Neural progenitor cell (in vitro differentiated cells): Measurements from ENCODE around the gene HDAC2. TPM values are rescaled to one million over a fixed set of nuclear protein-coding genes. Genes with fewer than 3 reads are reported as not detected.

ENCODE experiments used
- DNase-seq: peaks from one replicate; pipeline ENCODE4 v3.0.0-alpha.2; 2016; ENCODE audit warnings: low spot score
- H2AFZ ChIP-seq: fragments of 200-600 bp; sonication (generic); replicated peaks from 2 replicates; pipeline ENCODE4 v1.6.1; 2016; ENCODE audit warnings: antibody characterized with exemption
- H3F3A ChIP-seq: fragments of 200-600 bp; sonication (generic); 2 replicates; pipeline ENCODE4 v1.6.1; 2016; ENCODE audit warnings: antibody characterized with exemption, low read depth
- H3K27ac ChIP-seq: fragments of 200-600 bp; sonication (generic); 2 replicates; pipeline ENCODE4 v1.5.1; 2016; ENCODE audit warnings: mild to moderate bottlenecking
- H3K27me3 ChIP-seq: fragments of 200-600 bp; sonication (generic); 2 replicates; pipeline ENCODE4 v1.6.1; 2016; ENCODE audit warnings: mild to moderate bottlenecking, moderate library complexity
- H3K36me3 ChIP-seq: fragments of 200-600 bp; sonication (generic); 2 replicates; pipeline ENCODE4 v1.5.1; 2016
- H3K4me1 ChIP-seq: fragments of 200-600 bp; sonication (generic); 2 replicates; pipeline ENCODE4 v1.6.1; 2016; ENCODE audit warnings: mixed run types
- H3K4me2 ChIP-seq: fragments of 200-600 bp; sonication (generic); 2 replicates; pipeline ENCODE4 v1.6.1; 2016
- H3K4me3 ChIP-seq: fragments of 200-600 bp; sonication (generic); 2 replicates; pipeline ENCODE4 v1.5.1; 2016
- H3K79me2 ChIP-seq: fragments of 200-600 bp; sonication (generic); 2 replicates; pipeline ENCODE4 v1.6.1; 2016; ENCODE audit warnings: low read depth
- H3K9ac ChIP-seq: fragments of 200-600 bp; sonication (generic); 2 replicates; pipeline ENCODE4 v1.6.1; 2016
- H3K9me3 ChIP-seq: fragments of 200-600 bp; sonication (generic); 2 replicates; pipeline ENCODE4 v1.5.1; 2016; ENCODE audit warnings: low read depth
- H4K20me1 ChIP-seq: fragments of 200-600 bp; sonication (generic); 2 replicates; pipeline ENCODE4 v1.6.1; 2016; ENCODE audit warnings: low read depth
- H3K27ac Mint-ChIP-seq: 3 replicates; pipeline ENCODE4 v1.8.0; 2021; ENCODE audit warnings: mixed read lengths
- H3K27me3 Mint-ChIP-seq: 2 replicates; pipeline ENCODE4 v1.8.0; 2022; ENCODE audit warnings: low read depth, mild to moderate bottlenecking, inconsistent platforms, moderate library complexity, mixed read lengths; ENCODE audit not compliant: insufficient read depth
- H3K36me3 Mint-ChIP-seq: 3 replicates; pipeline ENCODE4 v1.8.0; 2021; ENCODE audit warnings: mixed read lengths
- H3K4me1 Mint-ChIP-seq: 3 replicates; pipeline ENCODE4 v1.8.0; 2021; ENCODE audit warnings: mixed read lengths
- H3K4me3 Mint-ChIP-seq: 3 replicates; pipeline ENCODE4 v1.8.0; 2021; ENCODE audit warnings: mild to moderate bottlenecking, moderate library complexity, mixed read lengths
- H3K9me3 Mint-ChIP-seq: 3 replicates; pipeline ENCODE4 v1.8.0; 2020; ENCODE audit warnings: mixed read lengths
- EZH2 ChIP-seq: fragments of 200-600 bp; sonication (generic); IDR thresholded peaks from 2 replicates; pipeline ENCODE4 v1.6.1; 2017; ENCODE audit warnings: antibody characterized with exemption, mild to moderate bottlenecking, moderate library complexity
- EZH2phosphoT487 ChIP-seq: fragments of 200-600 bp; sonication (generic); IDR thresholded peaks from 2 replicates; pipeline ENCODE4 v1.6.1; 2017; ENCODE audit warnings: antibody characterized with exemption
- total RNA-seq: library from RNA; depleted of rRNA; stranded (reverse); fragments of >200 nt; gene quantifications from 2 replicates; pipeline ENCODE4 v1.2.3, GENCODE V29; 2015; ENCODE audit warnings: low replicate concordance
- TF ChIP-seq, protein P1 (sequence below): fragments of 200-600 bp; sonication (generic); IDR thresholded peaks from 2 replicates; pipeline ENCODE4 v1.5.1; 2017; ENCODE audit warnings: antibody characterized with exemption, mild to moderate bottlenecking

HDAC2 gene
- total RNA-seq, 1 donor from 2014 or later: 429 TPM

DNA sequence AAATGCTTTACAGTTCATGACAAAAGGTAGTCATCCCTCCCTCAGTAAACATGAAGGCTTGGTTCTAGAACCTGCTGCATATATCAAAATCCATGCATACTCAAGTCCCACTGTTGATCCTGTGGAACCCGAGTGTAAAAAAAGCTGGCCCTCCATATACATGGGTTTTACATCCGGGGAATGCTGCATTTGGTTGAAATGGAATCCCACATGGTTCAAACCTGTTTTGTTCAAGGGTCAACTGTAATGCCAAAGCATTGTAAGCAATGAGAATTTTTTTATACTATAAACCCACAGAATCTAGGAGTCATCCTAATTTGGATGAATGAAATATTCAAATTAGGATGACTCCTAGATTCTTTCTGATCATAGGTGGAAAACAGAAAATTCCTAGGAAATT lies 5.9 kb upstream of the HDAC2 start:
- Histone ChIP-seq H3K9ac (no peak overlapping the region), H3K4me1 (no peaks in the 10 kb centered on the region), H3K27ac (no peak overlapping the region), H3F3A (peaks cover 3% of the 10 kb centered on the region), H3K4me3 (no peak overlapping the region), H3K79me2 (peaks cover 7% of the 10 kb centered on the region), H3K4me2 (no peak overlapping the region), H2AFZ (no peak overlapping the region), H3K36me3 (no peaks in the 10 kb centered on the region), H4K20me1 (no peaks in the 10 kb centered on the region), H3K27me3 (no peaks in the 10 kb centered on the region), H3K9me3 (no peaks in the 10 kb centered on the region)
- Mint-ChIP-seq H3K27ac (no peak overlapping the region), H3K27me3 (peaks cover 7% of the 10 kb centered on the region), H3K36me3 (no peaks in the 10 kb centered on the region), H3K9me3 (peaks cover 2% of the 10 kb centered on the region), H3K4me1 (peaks cover 6% of the 10 kb centered on the region), H3K4me3 (no peak overlapping the region)
- DNase-seq: no peak
- TF ChIP-seq, protein P1, sequence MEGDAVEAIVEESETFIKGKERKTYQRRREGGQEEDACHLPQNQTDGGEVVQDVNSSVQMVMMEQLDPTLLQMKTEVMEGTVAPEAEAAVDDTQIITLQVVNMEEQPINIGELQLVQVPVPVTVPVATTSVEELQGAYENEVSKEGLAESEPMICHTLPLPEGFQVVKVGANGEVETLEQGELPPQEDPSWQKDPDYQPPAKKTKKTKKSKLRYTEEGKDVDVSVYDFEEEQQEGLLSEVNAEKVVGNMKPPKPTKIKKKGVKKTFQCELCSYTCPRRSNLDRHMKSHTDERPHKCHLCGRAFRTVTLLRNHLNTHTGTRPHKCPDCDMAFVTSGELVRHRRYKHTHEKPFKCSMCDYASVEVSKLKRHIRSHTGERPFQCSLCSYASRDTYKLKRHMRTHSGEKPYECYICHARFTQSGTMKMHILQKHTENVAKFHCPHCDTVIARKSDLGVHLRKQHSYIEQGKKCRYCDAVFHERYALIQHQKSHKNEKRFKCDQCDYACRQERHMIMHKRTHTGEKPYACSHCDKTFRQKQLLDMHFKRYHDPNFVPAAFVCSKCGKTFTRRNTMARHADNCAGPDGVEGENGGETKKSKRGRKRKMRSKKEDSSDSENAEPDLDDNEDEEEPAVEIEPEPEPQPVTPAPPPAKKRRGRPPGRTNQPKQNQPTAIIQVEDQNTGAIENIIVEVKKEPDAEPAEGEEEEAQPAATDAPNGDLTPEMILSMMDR: no peak
- TF ChIP-seq EZH2phosphoT487: no peak
- no peak for TF ChIP-seq EZH2

DNA sequence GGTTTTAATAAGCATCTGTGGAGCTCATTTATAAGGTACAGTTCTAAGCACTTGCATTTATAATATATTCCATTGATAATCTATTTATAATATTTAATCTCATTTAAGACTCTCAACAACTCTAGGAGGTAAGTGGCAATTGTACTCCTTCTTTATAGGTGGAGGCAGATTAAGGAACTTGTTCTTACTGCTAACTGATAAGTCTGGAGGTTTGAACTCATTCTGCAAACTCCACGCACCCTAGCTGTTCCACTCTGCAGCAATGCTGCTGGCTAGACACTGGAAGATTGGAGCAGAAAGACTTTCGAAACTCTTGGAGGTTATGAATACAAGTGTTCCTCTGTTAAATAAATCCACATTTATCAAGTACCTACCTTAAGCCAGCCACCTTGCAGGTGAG lies 793 bp upstream of the HDAC2 start:
- Histone ChIP-seq H2AFZ (no peak overlapping the region), H3K4me1 (peaks cover 20% of the 10 kb centered on the region), H3K4me2 (peak overlapping the region; percentile 98), H3F3A (peaks cover 20% of the 10 kb centered on the region), H3K36me3 (no peaks in the 10 kb centered on the region), H3K27ac (no peak overlapping the region), H3K4me3 (peak overlapping the region; percentile 94), H3K27me3 (no peaks in the 10 kb centered on the region), H4K20me1 (peaks cover 33% of the 10 kb centered on the region), H3K79me2 (peaks cover 56% of the 10 kb centered on the region), H3K9me3 (no peaks in the 10 kb centered on the region), H3K9ac (no peak overlapping the region)
- DNase-seq: no peak
- peaks cover 25% of the 10 kb centered on the region for H3K36me3 Mint-ChIP-seq
- H3K27me3 Mint-ChIP-seq: peaks cover 7% of the 10 kb centered on the region
- TF ChIP-seq EZH2: no peak
- TF ChIP-seq EZH2phosphoT487: no peak
- TF ChIP-seq, protein P1: no peak
- H3K4me1 Mint-ChIP-seq: peaks cover 23% of the 10 kb centered on the region
- H3K4me3 Mint-ChIP-seq: peak overlapping the region; percentile 96
- H3K9me3 Mint-ChIP-seq: peaks cover 20% of the 10 kb centered on the region
- no peak overlapping the region for H3K27ac Mint-ChIP-seq

DNA sequence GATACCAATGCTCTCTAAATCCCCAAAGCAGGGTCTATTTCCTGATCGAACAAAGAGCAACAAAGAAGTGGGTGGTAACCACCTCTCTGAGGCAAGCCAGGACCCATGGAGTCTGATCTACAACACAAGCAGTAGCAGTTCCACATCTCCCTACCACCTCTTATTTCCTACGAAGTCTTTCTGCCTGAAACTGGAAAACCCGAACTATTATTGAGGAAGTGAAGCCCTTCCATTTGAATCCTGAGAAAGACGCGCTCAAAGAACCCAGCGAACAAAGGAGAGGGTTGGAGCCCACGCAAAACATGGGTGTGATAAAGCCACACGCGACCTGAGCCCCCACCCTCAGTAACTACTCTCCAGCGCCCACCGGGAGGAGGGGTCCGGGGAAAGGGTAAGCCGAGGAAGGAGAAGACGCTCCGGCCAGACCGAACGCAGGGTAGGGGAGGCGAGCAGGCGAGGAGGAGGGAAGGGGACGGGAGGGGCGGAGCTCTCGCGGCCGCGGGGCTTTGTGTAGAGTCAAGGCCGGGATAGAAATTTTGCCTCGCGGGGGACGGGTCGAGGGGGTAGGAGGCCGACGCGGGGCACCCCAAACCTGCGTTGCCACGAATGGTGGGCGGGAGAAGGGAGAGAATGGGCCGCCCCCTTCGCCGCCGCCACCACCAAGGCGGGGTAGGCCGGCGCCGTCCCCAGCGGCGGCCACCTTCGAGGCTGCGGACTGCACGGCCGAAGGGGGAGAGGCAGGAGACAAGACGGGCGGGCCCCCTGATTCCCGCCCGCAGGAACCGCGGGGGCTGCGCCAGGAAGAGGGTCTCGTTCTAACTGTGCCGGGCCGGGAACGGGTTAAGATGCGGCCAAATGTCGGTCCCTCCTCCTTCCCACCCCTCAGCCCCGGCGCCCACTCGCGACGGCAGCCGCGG lies 802 bp downstream of the HDAC2 start:
- peaks cover 20% of the 10 kb centered on the region for H3K4me1 ChIP-seq
- peak overlapping the region; percentile 98 for H3K4me2 ChIP-seq
- peaks cover 72% of the 10 kb centered on the region for H3K79me2 ChIP-seq
- TF ChIP-seq EZH2 (no peak), EZH2phosphoT487 (no peak)
- TF ChIP-seq, protein P1: no peak
- H3F3A ChIP-seq: peaks cover 24% of the 10 kb centered on the region
- H3K27ac Mint-ChIP-seq: peak overlapping the region; percentile 100
- H3K27ac ChIP-seq: peak overlapping the region; percentile 94
- H3K9me3 ChIP-seq: no peaks in the 10 kb centered on the region
- no peaks in the 10 kb centered on the region for H3K27me3 Mint-ChIP-seq
- H3K4me1 Mint-ChIP-seq: peaks cover 23% of the 10 kb centered on the region
- no peaks in the 10 kb centered on the region for H3K36me3 ChIP-seq
- H3K9me3 Mint-ChIP-seq: peaks cover 30% of the 10 kb centered on the region
- H3K9ac ChIP-seq: peak overlapping the region; percentile 93
- peaks cover 35% of the 10 kb centered on the region for H3K36me3 Mint-ChIP-seq
- peaks cover 49% of the 10 kb centered on the region for H4K20me1 ChIP-seq
- no peaks in the 10 kb centered on the region for H3K27me3 ChIP-seq
- peak; percentile 80 for DNase-seq
- peak overlapping the region; percentile 94 for H3K4me3 ChIP-seq
- peak overlapping the region; percentile 96 for H3K4me3 Mint-ChIP-seq
- H2AFZ ChIP-seq: peak overlapping the region; percentile 91
